ENCODE data around the gene STRN3. TPM values are rescaled to one million over a fixed set of nuclear protein-coding genes. Genes with fewer than 3 reads are reported as not detected.

STRN3 gene
- total and polyA plus RNA-seq, 2 donors (not counting 1 experiment from before 2014, with no cell fraction given): 7.7 to 43.9 TPM

DNA sequence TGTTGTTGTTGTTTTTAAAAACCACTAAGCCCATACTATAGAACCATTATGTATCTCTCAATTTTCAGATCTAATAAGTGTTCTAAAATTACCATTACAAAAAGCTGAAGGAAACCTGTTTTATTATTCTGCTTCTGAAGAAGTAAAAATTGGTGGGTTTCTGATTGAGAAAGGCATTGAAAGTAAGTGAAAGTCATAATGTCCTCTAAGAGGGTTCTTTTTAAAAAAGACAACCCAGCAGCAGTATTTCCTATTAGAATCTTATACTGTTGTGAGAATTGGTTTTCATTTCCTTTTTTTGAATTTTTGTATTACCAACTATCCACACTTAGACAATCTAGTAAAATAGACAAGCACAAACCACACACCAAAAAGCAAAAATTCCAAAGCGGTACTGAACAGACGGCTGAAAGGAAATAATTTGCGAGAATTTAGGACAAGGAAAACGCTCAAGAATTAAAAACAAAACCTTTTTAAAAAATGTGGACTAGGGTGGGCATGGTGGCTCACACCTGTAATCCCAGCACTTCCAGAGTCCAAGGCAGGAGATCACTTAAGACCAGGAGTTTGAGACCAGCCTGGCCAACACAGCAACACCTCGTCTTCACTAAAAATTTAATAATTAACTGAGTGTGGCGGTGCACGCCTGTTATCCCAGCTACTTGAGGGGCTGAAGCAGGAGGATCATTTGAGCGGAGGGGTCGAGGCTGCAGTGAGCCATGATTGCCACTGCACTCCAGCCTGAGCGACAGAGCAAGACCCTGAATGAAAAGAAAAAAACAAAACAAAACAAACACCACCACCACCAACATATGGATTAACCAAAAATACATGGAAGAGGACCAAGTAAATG is 67.4 kb downstream of the STRN3 start:
- Histone ChIP-seq H3K27ac (ENCODE audit: low read length in 2 of 2) (no peak overlapping the region), H3K4me2 (replicated peaks; ENCODE audit: low read depth, low read length, poor library complexity, severe bottlenecking) (peak overlapping the region; percentile 3), H3K4me1 (ENCODE audit: control insufficient read depth in 2 of 2, insufficient read depth in 2 of 2, low read length in 2 of 2) (peaks cover 4 to 7% of the 10 kb centered on the region in 2 donors), H3K79me2 (ENCODE audit: control insufficient read depth, insufficient read depth, low read length) (peaks cover 53% of the 10 kb centered on the region), H3K4me3 (ENCODE audit: control extremely low read depth in 1 of 5, extremely low read depth in 1 of 5, insufficient read depth in 1 of 5, low read depth in 2 of 5, low read length in 4 of 5) (no peak overlapping the region), H2AFZ (ENCODE audit: insufficient read depth, low read depth, low read length, poor library complexity, severe bottlenecking) (no peak overlapping the region), H3K36me3 (replicated peaks in 1 of 2; ENCODE audit: control extremely low read depth in 1 of 2, control insufficient read depth in 1 of 2, extremely low read depth in 1 of 2, insufficient read depth in 2 of 2, low read length in 1 of 2) (peaks cover 1 to 3% of the 10 kb centered on the region in 2 experiments), H3K27me3 (replicated peaks in 1 of 4; ENCODE audit: control extremely low read depth in 1 of 4, control insufficient read depth in 3 of 4, insufficient read depth in 4 of 4, low read length in 3 of 4) (no peaks in the 10 kb centered on the region), H3K9me3 (ENCODE audit: control extremely low read depth in 1 of 3, control insufficient read depth in 2 of 3, insufficient read depth in 1 of 3, low read length in 2 of 3) (peaks cover 0 to 2% (median 0%) of the 10 kb centered on the region in 3 donors), H4K20me1 (ENCODE audit: control insufficient read depth, insufficient read depth, low read length, poor library complexity, severe bottlenecking) (peaks cover 23% of the 10 kb centered on the region), H3K9ac (ENCODE audit: low read length) (no peak overlapping the region)
- H3K4me1 Mint-ChIP-seq: peaks cover 41% of the 10 kb centered on the region
- no peak for DNase-seq
- ChIA-PET CTCF (no interaction called here), POLR2A (no interaction called here)
- no peak for TF ChIP-seq EZH2 (IDR thresholded peaks at IDR 0.05; ENCODE audit: borderline replicate concordance, insufficient read depth, low read depth, low read length, poor library complexity, severe bottlenecking)
- TF ChIP-seq CTCF (IDR thresholded peaks at IDR 0.05): no peak
- WGBS (ENCODE audit: insufficient coverage): 81% methylated on average over 5 of the region's 10 CpGs
- no peaks in the 10 kb centered on the region for H3K9me3 Mint-ChIP-seq (ENCODE audit: insufficient read depth)
- no peaks in the 10 kb centered on the region for H3K27me3 Mint-ChIP-seq
- H3K27ac Mint-ChIP-seq: no peak overlapping the region
- intact Hi-C loops (cut with micrococcal nuclease): no loop called here
- H3K4me3 Mint-ChIP-seq: peak overlapping the region; percentile 26
- ATAC-seq (ENCODE audit: low read depth): no peak

DNA sequence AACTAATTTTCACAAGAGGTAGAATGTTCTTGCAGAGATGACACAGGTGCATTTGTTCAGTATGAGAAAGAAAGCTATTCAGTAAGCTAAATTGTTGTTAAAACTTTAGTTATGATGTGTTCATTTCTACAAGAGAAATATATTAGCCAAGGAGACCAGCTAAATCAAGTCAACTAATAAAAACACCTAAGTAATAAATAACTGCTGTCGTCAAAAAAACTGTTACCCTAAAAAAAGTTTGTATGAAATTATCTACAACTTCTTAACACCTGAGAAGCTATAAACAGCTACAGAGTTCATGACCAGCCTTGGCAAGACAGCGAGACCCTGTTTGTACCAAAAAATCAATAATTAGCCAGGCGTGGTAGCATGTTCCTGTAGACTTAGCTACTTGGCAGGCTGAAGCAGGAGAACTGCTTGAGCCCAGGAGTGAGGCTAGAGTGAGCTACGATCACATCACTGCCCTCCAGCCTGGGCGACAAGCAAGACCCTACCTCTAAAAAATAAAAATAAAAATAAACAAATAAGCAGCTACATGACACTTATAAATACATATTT is 68.3 kb downstream of the STRN3 start:
- Histone ChIP-seq H3K9me3 (ENCODE audit: control extremely low read depth in 1 of 3, control insufficient read depth in 2 of 3, insufficient read depth in 1 of 3, low read length in 2 of 3) (peaks cover 0 to 2% (median 0%) of the 10 kb centered on the region in 3 donors), H3K27me3 (replicated peaks in 1 of 4; ENCODE audit: control extremely low read depth in 1 of 4, control insufficient read depth in 3 of 4, insufficient read depth in 4 of 4, low read length in 3 of 4) (no peaks in the 10 kb centered on the region), H3K4me3 (ENCODE audit: control extremely low read depth in 1 of 5, extremely low read depth in 1 of 5, insufficient read depth in 1 of 5, low read depth in 2 of 5, low read length in 4 of 5) (no peak overlapping the region), H3K36me3 (replicated peaks in 1 of 2; ENCODE audit: control extremely low read depth in 1 of 2, control insufficient read depth in 1 of 2, extremely low read depth in 1 of 2, insufficient read depth in 2 of 2, low read length in 1 of 2) (peaks cover 3 to 9% of the 10 kb centered on the region in 2 experiments), H3K79me2 (ENCODE audit: control insufficient read depth, insufficient read depth, low read length) (peaks cover 45% of the 10 kb centered on the region), H4K20me1 (ENCODE audit: control insufficient read depth, insufficient read depth, low read length, poor library complexity, severe bottlenecking) (peaks cover 23% of the 10 kb centered on the region), H3K4me1 (ENCODE audit: control insufficient read depth in 2 of 2, insufficient read depth in 2 of 2, low read length in 2 of 2) (peaks cover 4 to 7% of the 10 kb centered on the region in 2 donors), H3K27ac (ENCODE audit: low read length in 2 of 2) (no peak overlapping the region), H3K4me2 (replicated peaks; ENCODE audit: low read depth, low read length, poor library complexity, severe bottlenecking) (no peak overlapping the region), H2AFZ (ENCODE audit: insufficient read depth, low read depth, low read length, poor library complexity, severe bottlenecking) (no peak overlapping the region), H3K9ac (ENCODE audit: low read length) (no peak overlapping the region)
- intact Hi-C loops (cut with micrococcal nuclease): no loop called here
- ATAC-seq (ENCODE audit: low read depth) (no peak), DNase-seq (no peak)
- H3K4me1 Mint-ChIP-seq: peaks cover 39% of the 10 kb centered on the region
- H3K27me3 Mint-ChIP-seq: no peaks in the 10 kb centered on the region
- H3K4me3 Mint-ChIP-seq: no peak overlapping the region
- ChIA-PET POLR2A (no interaction called here), CTCF (interaction anchor here (0.6 kb wide), 1 partner anchor 405 kb away, joined by 3 read pairs; no protein-coding TSS in a partner anchor)
- H3K9me3 Mint-ChIP-seq (ENCODE audit: insufficient read depth): no peaks in the 10 kb centered on the region
- H3K27ac Mint-ChIP-seq: no peak overlapping the region
- 76% methylated on average over 4 of the region's 5 CpGs for WGBS (ENCODE audit: insufficient coverage)
- TF ChIP-seq CTCF (IDR thresholded peaks at IDR 0.05) (no peak), EZH2 (IDR thresholded peaks at IDR 0.05; ENCODE audit: borderline replicate concordance, insufficient read depth, low read depth, low read length, poor library complexity, severe bottlenecking) (no peak)

Data from B cell (primary cell).